H1 (cell line): Measurements from ENCODE around the gene ATP2C1. TPM values are rescaled to one million over a fixed set of nuclear protein-coding genes. Genes with fewer than 3 reads are reported as not detected.

ENCODE experiments used
- CTCF ChIA-PET: fragments of 300-600 bp; sonication (Branson Sonifier 250); formaldehyde crosslinking; loops from one replicate; lab custom pipeline; 2021; ENCODE audit not compliant: partially characterized antibody; lab: Charles Lee
- POLR2A ChIA-PET: fragments of 300-600 bp; sonication (Branson Sonifier 250); formaldehyde crosslinking; loops from one replicate; lab custom pipeline; 2021; ENCODE audit warnings: inconsistent platforms; ENCODE audit not compliant: partially characterized antibody; lab: Charles Lee
- DNase-seq, 2 experiments: peaks; one replicate each; pipeline versions ENCODE4 v3.0.0 to v3.0.0-alpha.2; 2010 to 2022; ENCODE audit warnings: low spot score in 2 of 2, low read depth in 1 of 2, mixed read lengths in 1 of 2
- FAIRE-seq: peaks from 2 replicates; lab custom pipeline; 2011; peaks lifted over from hg19 to GRCh38; lab: Jason Lieb, UNC
- H2AFZ ChIP-seq: 2 replicates; pipeline ENCODE4 v1.8.1; 2012; ENCODE audit warnings: low read length, inconsistent platforms
- H2AK5ac ChIP-seq: 2 replicates; pipeline ENCODE4 v1.6.1; 2013; ENCODE audit warnings: low read depth, low read length
- H2BK120ac ChIP-seq: replicated peaks from 2 replicates; pipeline ENCODE3; 2013; ENCODE audit warnings: low read depth, low read length, inconsistent platforms
- H2BK12ac ChIP-seq: 2 replicates; pipeline ENCODE4 v1.6.1; 2013; ENCODE audit warnings: low read depth, low read length
- H2BK15ac ChIP-seq: 2 replicates; pipeline ENCODE4 v1.6.1; 2013; ENCODE audit warnings: low read length
- H2BK20ac ChIP-seq: 2 replicates; pipeline ENCODE4 v1.6.1; 2013; ENCODE audit warnings: low read length
- H2BK5ac ChIP-seq: 2 replicates; pipeline ENCODE4 v1.6.1; 2013; ENCODE audit warnings: low read depth, low read length
- H3K14ac ChIP-seq: 2 replicates; pipeline ENCODE4 v1.6.1; 2013; ENCODE audit warnings: inconsistent platforms; ENCODE audit not compliant: insufficient read length
- H3K18ac ChIP-seq: 2 replicates; pipeline ENCODE4 v1.6.1; 2013; ENCODE audit warnings: low read length; ENCODE audit errors: extremely low read depth
- H3K23ac ChIP-seq: 2 replicates; pipeline ENCODE4 v1.6.1; 2013; ENCODE audit warnings: inconsistent platforms; ENCODE audit not compliant: insufficient read length
- H3K23me2 ChIP-seq: 2 replicates; pipeline ENCODE4 v1.6.1; 2013; ENCODE audit warnings: low read depth, low read length
- H3K27ac ChIP-seq: 2 replicates; pipeline ENCODE4 v1.6.1; 2011; ENCODE audit warnings: low read depth, low read length, inconsistent platforms
- H3K27me3 ChIP-seq, 4 experiments: replicated peaks in 1 of 4; 1 replicate in 1 of 4; 2 replicates in 3 of 4; pipeline versions ENCODE4 v1.6.1 to v1.8.1; 2011 to 2013; ENCODE audit warnings: low read length in 3 of 4, mild to moderate bottlenecking in 3 of 4, inconsistent platforms in 2 of 4, mixed read lengths in 2 of 4, moderate library complexity in 1 of 4; ENCODE audit not compliant: control insufficient read depth in 3 of 4, insufficient read depth in 3 of 4; ENCODE audit errors: extremely low read depth in 1 of 4
- H3K36me3 ChIP-seq, 4 experiments: 2 replicates each; pipeline versions ENCODE4 v1.6.1 to v1.8.1; 2011 to 2013; ENCODE audit warnings: mild to moderate bottlenecking in 4 of 4, low read length in 3 of 4, moderate library complexity in 2 of 4, control low read depth in 1 of 4, inconsistent platforms in 1 of 4; ENCODE audit not compliant: insufficient read depth in 4 of 4, control insufficient read depth in 2 of 4
- H3K4ac ChIP-seq: replicated peaks from 2 replicates; pipeline ENCODE3; 2013; ENCODE audit warnings: low read length, low read depth, mixed read lengths, inconsistent platforms; ENCODE audit not compliant: insufficient read length
- H3K4me1 ChIP-seq, 4 experiments: replicated peaks in 1 of 4; 1 replicate in 1 of 4; 2 replicates in 3 of 4; pipeline versions ENCODE4 v1.6.1 to v1.8.1; 2011 to 2013; ENCODE audit warnings: low read length in 3 of 4, inconsistent platforms in 2 of 4, mixed read lengths in 1 of 4; ENCODE audit not compliant: insufficient read depth in 4 of 4, control insufficient read depth in 3 of 4
- H3K4me2 ChIP-seq, 2 experiments: 2 replicates each; pipeline versions ENCODE4 v1.6.1 to v1.8.1; 2011 to 2013; ENCODE audit warnings: low read depth in 2 of 2, low read length in 2 of 2, control low read depth in 1 of 2, inconsistent platforms in 1 of 2, mild to moderate bottlenecking in 1 of 2; ENCODE audit not compliant: insufficient read depth in 1 of 2
- H3K4me3 ChIP-seq, 4 experiments: fragments of 200-600, 300-600 bp in 1 of 4; sonication (generic), shearing (Covaris generic), sonication (Bioruptor Twin) in 1 of 4; 2 replicates each; pipeline versions ENCODE4 v1.5.1 to v1.8.1; 2011 to 2016; ENCODE audit warnings: low read length in 4 of 4, low read depth in 3 of 4, control low read depth in 2 of 4, inconsistent platforms in 2 of 4, mild to moderate bottlenecking in 2 of 4, mixed read lengths in 1 of 4, moderate library complexity in 1 of 4; ENCODE audit not compliant: insufficient read depth in 2 of 4; ENCODE audit errors: extremely low read depth in 1 of 4
- H3K56ac ChIP-seq: replicated peaks from 2 replicates; pipeline ENCODE3; 2013; ENCODE audit warnings: low read depth, mild to moderate bottlenecking, mixed read lengths, low read length, inconsistent platforms; ENCODE audit not compliant: insufficient read length
- H3K79me1 ChIP-seq: 2 replicates; pipeline ENCODE4 v1.6.1; 2013; ENCODE audit warnings: low read depth, low read length, control low read depth
- H3K79me2 ChIP-seq, 2 experiments: 2 replicates each; pipeline versions ENCODE4 v1.6.1 to v1.8.1; 2012 to 2013; ENCODE audit warnings: low read length in 2 of 2, mild to moderate bottlenecking in 2 of 2, inconsistent platforms in 1 of 2; ENCODE audit not compliant: insufficient read depth in 2 of 2, control insufficient read depth in 1 of 2
- H3K9ac ChIP-seq, 4 experiments: replicated peaks in 1 of 4; 1 replicate in 1 of 4; 2 replicates in 3 of 4; pipeline versions ENCODE4 v1.6.1 to v1.8.1; 2011 to 2013; ENCODE audit warnings: low read depth in 3 of 4, low read length in 3 of 4, control low read depth in 2 of 4, mild to moderate bottlenecking in 2 of 4, moderate library complexity in 2 of 4, inconsistent platforms in 1 of 4; ENCODE audit errors: extremely low read depth in 1 of 4
- H3K9me3 ChIP-seq, 2 experiments: 2 replicates each; pipeline versions ENCODE4 v1.6.1 to v1.8.1; 2012 to 2013; ENCODE audit warnings: mild to moderate bottlenecking in 2 of 2, moderate library complexity in 2 of 2, control low read depth in 1 of 2, inconsistent platforms in 1 of 2, low read depth in 1 of 2, low read length in 1 of 2, mixed read lengths in 1 of 2; ENCODE audit not compliant: insufficient read depth in 2 of 2
- H4K20me1 ChIP-seq, 2 experiments: replicated peaks in 1 of 2; 2 replicates each; pipeline versions ENCODE3 to v1.8.1; 2011 to 2013; ENCODE audit warnings: inconsistent platforms in 2 of 2, low read length in 2 of 2, mild to moderate bottlenecking in 1 of 2; ENCODE audit not compliant: insufficient read depth in 2 of 2, control insufficient read depth in 1 of 2
- H4K5ac ChIP-seq: 2 replicates; pipeline ENCODE4 v1.6.1; 2013; ENCODE audit warnings: low read length, low read depth, mixed read lengths, inconsistent platforms; ENCODE audit not compliant: insufficient read length
- H4K8ac ChIP-seq: 2 replicates; pipeline ENCODE4 v1.8.0; 2013; ENCODE audit warnings: mild to moderate bottlenecking, moderate library complexity, low read length, inconsistent platforms; ENCODE audit not compliant: insufficient read depth; ENCODE audit errors: extremely low read depth
- H4K91ac ChIP-seq: replicated peaks from 2 replicates; pipeline ENCODE3; 2013; ENCODE audit warnings: low read length, mixed read lengths, inconsistent platforms; ENCODE audit not compliant: insufficient read length
- BRCA1 ChIP-seq: IDR thresholded peaks from 2 replicates; pipeline ENCODE4 v1.6.1; 2012; ENCODE audit warnings: low read depth, low read length, improper control_type of control experiment
- CTBP2 ChIP-seq: IDR thresholded peaks from 2 replicates; pipeline ENCODE4 v1.7.0; 2011; ENCODE audit warnings: borderline replicate concordance, mild to moderate bottlenecking, moderate library complexity, mixed read lengths, low read length; ENCODE audit not compliant: insufficient read depth, insufficient read length
- EZH2 ChIP-seq: fragments of 200-600 bp; sonication (generic); IDR thresholded peaks from 2 replicates; pipeline ENCODE4 v1.7.1; 2012; ENCODE audit warnings: low read depth, mild to moderate bottlenecking, moderate library complexity, low read length, inconsistent platforms; ENCODE audit not compliant: severe bottlenecking
- HDAC2 ChIP-seq, 2 experiments: fragments of 300-600 bp in 1 of 2; sonication (generic) in 1 of 2; IDR thresholded peaks; 2 replicates each; pipeline ENCODE4 v1.6.1; 2011 to 2012; ENCODE audit warnings: low read depth in 2 of 2, low read length in 2 of 2, mild to moderate bottlenecking in 2 of 2, moderate library complexity in 2 of 2, borderline replicate concordance in 1 of 2, inconsistent platforms in 1 of 2
- JUN ChIP-seq: IDR thresholded peaks from 2 replicates; pipeline ENCODE4 v1.6.1; 2011; ENCODE audit warnings: low read depth, mild to moderate bottlenecking, improper control_type of control experiment, low read length
- KDM1A ChIP-seq: fragments of 200-600, 300-600 bp; sonication (generic); IDR thresholded peaks from 2 replicates; pipeline ENCODE4 v1.7.1; 2016; ENCODE audit warnings: mild to moderate bottlenecking, low read length, borderline replicate concordance
- NANOG ChIP-seq: IDR thresholded peaks from 2 replicates; pipeline ENCODE4 v1.6.1; 2011; ENCODE audit warnings: low read length, low read depth, mild to moderate bottlenecking, inconsistent platforms; ENCODE audit not compliant: insufficient read depth, poor library complexity, severe bottlenecking
- NRF1 ChIP-seq: IDR thresholded peaks from 2 replicates; pipeline ENCODE4 v1.6.1; 2011; ENCODE audit warnings: mild to moderate bottlenecking, low read depth, low read length, improper control_type of control experiment
- POLR2AphosphoS5 ChIP-seq: IDR thresholded peaks from 2 replicates; pipeline ENCODE4 v1.6.1; 2011; ENCODE audit warnings: low read depth, low read length
- RNF2 ChIP-seq: fragments of 200-900, 300-1000 bp; sonication (generic); IDR thresholded peaks from 2 replicates; pipeline ENCODE4 v1.7.1; 2016; ENCODE audit warnings: borderline replicate concordance, low read depth, mild to moderate bottlenecking, antibody characterized with exemption, low read length; ENCODE audit not compliant: poor library complexity, severe bottlenecking; ENCODE audit errors: missing control alignments
- RXRA ChIP-seq: IDR thresholded peaks from 2 replicates; pipeline ENCODE4 v1.6.1; 2011; ENCODE audit warnings: low read depth, mild to moderate bottlenecking, low read length, moderate library complexity; ENCODE audit not compliant: insufficient read depth
- WGBS, 2 experiments: shearing (Covaris generic) in 1 of 2; methylation state at CpG; one replicate each; pipeline versions ENCODE4 v1.1.6 to v1.1.7; 2013 to 2015; ENCODE audit warnings: low lambda C conversion rate in 2 of 2, mixed read lengths in 2 of 2, inconsistent platforms in 1 of 2, low coverage in 1 of 2, missing lambda C conversion rate in 1 of 2; ENCODE audit not compliant: insufficient replicate concordance in 2 of 2, insufficient coverage in 1 of 2, insufficient read length in 1 of 2; ENCODE audit errors: extremely low coverage in 1 of 2, missing lambda C conversion rate in 1 of 2; 5-methylcytosine and 5-hydroxymethylcytosine counted together
- polyA plus RNA-seq, 7 experiments: library from polyadenylated mRNA; depleted of rRNA in 3 of 7; stranded (reverse) in 5 of 7; unstranded in 2 of 7; fragments of >200 nt in 5 of 7; fragments of 200-250 nt in 2 of 7; gene quantifications; 1 replicate in 5 of 7; 2 replicates in 1 of 7; 4 replicates in 1 of 7; pipeline versions ENCODE4 v1.2.1 to v1.2.3, GENCODE V29; 2011 to 2013; ENCODE audit warnings: missing spikeins in 2 of 7, mixed read lengths in 2 of 7
- total RNA-seq: library from RNA; stranded (reverse); fragmentation: NEBNext Ultra II Directional; extraction: Animal tissue kit (Norgen Biotek cat#: 25700); gene quantifications from 2 replicates; pipeline ENCODE4 v1.2.1, GENCODE V29; 2021

The ATP2C1 gene
- total and polyA plus RNA-seq, 2 of the 8 experiments (the other 6 are each of a cell fraction or from before 2014, with no cell fraction given), result 50.7 to 68.5 TPM

GRCh38 chr3:130948001-130948773 lies 54.3 kb downstream of the ATP2C1 start:
- FAIRE-seq, result no peak
- H2BK15ac ChIP-seq, result no peak overlapping the region
- no peak overlapping the region for H3K4ac ChIP-seq
- no peak overlapping the region for H2BK120ac ChIP-seq
- H3K23ac ChIP-seq, result no peak overlapping the region
- 0 out of 4 replicates have a peak, but pooled peaks cover 0 to 2% of the 10 kb centered on the region in 2 experiments for H3K79me2 ChIP-seq
- no peaks in the 10 kb centered on the region for H4K20me1 ChIP-seq
- no peak overlapping the region for H2BK5ac ChIP-seq
- no peak overlapping the region for H3K14ac ChIP-seq
- no peak overlapping the region for H2AK5ac ChIP-seq
- H3K4me3 ChIP-seq, result no peak overlapping the region
- H3K23me2 ChIP-seq, result no peaks in the 10 kb centered on the region
- H3K4me1 ChIP-seq, result no peaks in the 10 kb centered on the region
- ChIA-PET CTCF (interaction anchor here (1.2 kb wide), 1 partner anchor 55 kb away, joined by 3 read pairs; the partner anchor contains the start of gene ATP2C1), POLR2A (no interaction called here)
- H2BK20ac ChIP-seq, result no peak overlapping the region
- peaks cover 3 to 19% (median 10%) of the 10 kb centered on the region in 4 experiments; a peak in 6 of 8 replicates for H3K36me3 ChIP-seq
- H3K56ac ChIP-seq, result no peak overlapping the region
- H4K91ac ChIP-seq, result no peak overlapping the region
- no peaks in the 10 kb centered on the region for H3K27me3 ChIP-seq
- H2BK12ac ChIP-seq, result no peak overlapping the region
- 78% methylated on average over 2 of the region's 2 CpGs; no CpG with 5 or more reads in 1 of the 2 experiments for WGBS, 2 experiments
- H4K5ac ChIP-seq, result no peak overlapping the region
- no peak overlapping the region for H3K4me2 ChIP-seq
- H3K18ac ChIP-seq, result no peak overlapping the region
- H3K9me3 ChIP-seq, result no peaks in the 10 kb centered on the region
- DNase-seq, result no peak
- no peak overlapping the region for H2AFZ ChIP-seq
- H4K8ac ChIP-seq, result no peak overlapping the region
- H3K79me1 ChIP-seq, result no peaks in the 10 kb centered on the region
- H3K9ac ChIP-seq, result no peak overlapping the region
- no peak overlapping the region for H3K27ac ChIP-seq
- TF ChIP-seq CTBP2, result no peak
- no peak for TF ChIP-seq NANOG
- TF ChIP-seq BRCA1, result no peak
- no peak for TF ChIP-seq HDAC2 (IDR thresholded peaks at IDR 0.05; ENCODE audit: borderline replicate concordance in 1 of 2, low read depth in 2 of 2, low read length in 2 of 2)
- no peak for TF ChIP-seq JUN
- no peak for TF ChIP-seq RNF2
- TF ChIP-seq EZH2, result no peak
- TF ChIP-seq POLR2AphosphoS5, result no peak
- TF ChIP-seq RXRA, result no peak
- TF ChIP-seq NRF1, result no peak
- no peak for TF ChIP-seq KDM1A
